ENCODE data around the gene EOGT.

Gene EOGT

GRCh38 chr3:69011096-69011730 lies 2.3 kb downstream of the EOGT start:
- in situ Hi-C loops (cut with MboI; ENCODE audit: low pct_unique_long_range_greater_than_20kb, low sequenced_read_pairs, unreplicated experiment) = no loop called here
- TF ChIP-seq, protein P1, sequence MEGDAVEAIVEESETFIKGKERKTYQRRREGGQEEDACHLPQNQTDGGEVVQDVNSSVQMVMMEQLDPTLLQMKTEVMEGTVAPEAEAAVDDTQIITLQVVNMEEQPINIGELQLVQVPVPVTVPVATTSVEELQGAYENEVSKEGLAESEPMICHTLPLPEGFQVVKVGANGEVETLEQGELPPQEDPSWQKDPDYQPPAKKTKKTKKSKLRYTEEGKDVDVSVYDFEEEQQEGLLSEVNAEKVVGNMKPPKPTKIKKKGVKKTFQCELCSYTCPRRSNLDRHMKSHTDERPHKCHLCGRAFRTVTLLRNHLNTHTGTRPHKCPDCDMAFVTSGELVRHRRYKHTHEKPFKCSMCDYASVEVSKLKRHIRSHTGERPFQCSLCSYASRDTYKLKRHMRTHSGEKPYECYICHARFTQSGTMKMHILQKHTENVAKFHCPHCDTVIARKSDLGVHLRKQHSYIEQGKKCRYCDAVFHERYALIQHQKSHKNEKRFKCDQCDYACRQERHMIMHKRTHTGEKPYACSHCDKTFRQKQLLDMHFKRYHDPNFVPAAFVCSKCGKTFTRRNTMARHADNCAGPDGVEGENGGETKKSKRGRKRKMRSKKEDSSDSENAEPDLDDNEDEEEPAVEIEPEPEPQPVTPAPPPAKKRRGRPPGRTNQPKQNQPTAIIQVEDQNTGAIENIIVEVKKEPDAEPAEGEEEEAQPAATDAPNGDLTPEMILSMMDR (IDR thresholded peaks at IDR 0.05; ENCODE audit: extremely low read depth, insufficient read depth, missing control alignments) = no peak
- DNase-seq (ENCODE audit: low spot score) = no peak

DNA sequence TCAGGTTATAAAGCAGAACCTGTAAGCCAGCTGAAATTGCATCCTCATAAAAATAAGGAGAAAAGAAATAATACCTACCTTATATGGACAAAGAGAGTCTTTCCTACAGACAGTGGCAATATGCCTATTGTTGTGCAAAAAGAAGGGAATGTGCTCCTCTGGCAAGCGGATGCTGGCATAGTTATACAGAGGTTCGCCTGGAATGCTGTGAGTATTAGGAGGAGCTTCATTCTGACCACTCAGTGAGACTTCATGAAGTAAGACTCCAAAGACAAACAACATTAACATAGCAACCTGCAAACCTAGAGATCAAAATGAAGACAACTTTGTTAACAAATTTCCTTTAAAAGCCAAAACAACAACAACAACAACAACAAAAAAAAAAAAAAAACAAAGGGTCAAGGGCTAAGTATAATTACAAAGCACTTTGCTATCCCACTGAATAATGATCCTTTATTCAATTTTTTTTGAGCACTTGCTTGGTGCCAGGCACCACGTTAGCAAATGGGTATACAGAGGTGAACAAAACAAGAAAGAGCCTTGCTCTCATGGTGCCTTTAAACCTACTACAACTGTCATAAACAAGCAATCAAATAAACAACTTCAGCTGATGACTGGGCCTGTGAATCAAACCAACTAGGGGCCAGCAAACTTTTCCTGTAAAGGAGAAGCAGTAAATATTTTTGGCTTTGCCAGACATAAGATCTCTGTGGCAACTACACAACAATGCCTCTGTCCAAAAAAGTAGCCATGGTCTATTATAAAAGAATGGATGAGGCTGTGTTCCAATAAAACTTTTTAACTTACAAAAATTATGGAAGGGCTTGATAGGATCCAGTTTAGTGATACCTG lies 3.7 kb downstream of the EOGT start:
- TF ChIP-seq, protein P1 (IDR thresholded peaks at IDR 0.05; ENCODE audit: extremely low read depth, insufficient read depth, missing control alignments) = no peak
- in situ Hi-C loops (cut with MboI; ENCODE audit: low pct_unique_long_range_greater_than_20kb, low sequenced_read_pairs, unreplicated experiment) = no loop called here
- no peak for DNase-seq (ENCODE audit: low spot score)

- TF ChIP-seq, protein P1 (IDR thresholded peaks at IDR 0.05; ENCODE audit: extremely low read depth, insufficient read depth, missing control alignments) = no peak
- in situ Hi-C loops (cut with MboI; ENCODE audit: low pct_unique_long_range_greater_than_20kb, low sequenced_read_pairs, unreplicated experiment) = no loop called here
- no peak for DNase-seq (ENCODE audit: low spot score)
Measured at GRCh38 chr3:69008980-69009379, 4.5 kb downstream of the EOGT start.

- no peak for DNase-seq (ENCODE audit: low spot score)
- TF ChIP-seq, protein P1 (IDR thresholded peaks at IDR 0.05; ENCODE audit: extremely low read depth, insufficient read depth, missing control alignments) = no peak
- in situ Hi-C loops (cut with MboI; ENCODE audit: low pct_unique_long_range_greater_than_20kb, low sequenced_read_pairs, unreplicated experiment) = no loop called here
Measured at GRCh38 chr3:69005791-69006482, 7.5 kb downstream of the EOGT start.

- DNase-seq (ENCODE audit: low spot score) = no peak
- in situ Hi-C loops (cut with MboI; ENCODE audit: low pct_unique_long_range_greater_than_20kb, low sequenced_read_pairs, unreplicated experiment) = no loop called here
- TF ChIP-seq, protein P1 (IDR thresholded peaks at IDR 0.05; ENCODE audit: extremely low read depth, insufficient read depth, missing control alignments) = no peak
Measured at GRCh38 chr3:69005071-69005790, 8.3 kb downstream of the EOGT start.

GRCh38 chr3:69004138-69004537 lies 9.3 kb downstream of the EOGT start:
- in situ Hi-C loops (cut with MboI; ENCODE audit: low pct_unique_long_range_greater_than_20kb, low sequenced_read_pairs, unreplicated experiment) = no loop called here
- TF ChIP-seq, protein P1 (IDR thresholded peaks at IDR 0.05; ENCODE audit: extremely low read depth, insufficient read depth, missing control alignments) = no peak
- no peak for DNase-seq (ENCODE audit: low spot score)

Data from GM13977 (cell line).